Limb (tissue), 2 donors: Measurements from ENCODE around the gene ZDHHC11B.
"Not testable (repeated sequence)": the region's sequence is repeated elsewhere in the genome, so short reads cannot be mapped to it uniquely, and the experiment has no call there.

Experiments
- DNase-seq, 2 donors: peaks; one replicate each; pipeline ENCODE4 v3.0.0-alpha.2; 2016; ENCODE audit errors: extremely low spot score in 2 of 2

The ZDHHC11B gene

GRCh38 chr5:753567-754142, 30.9 kb downstream of the ZDHHC11B start:
- DNase-seq: not testable (repeated sequence)

GRCh38 chr5:752532-753115, 31.9 kb downstream of the ZDHHC11B start:
- DNase-seq: not testable (repeated sequence)

- not testable (repeated sequence) for DNase-seq
Observed at GRCh38 chr5:751992-752391, 32.5 kb downstream of the ZDHHC11B start.

- DNase-seq: peak in 1 of 2 donors; percentile 16
Observed at GRCh38 chr5:751496-751895, 33.0 kb downstream of the ZDHHC11B start.

- DNase-seq: not testable (repeated sequence)
Observed at GRCh38 chr5:750226-750625, 34.3 kb downstream of the ZDHHC11B start.

GRCh38 chr5:749101-749670, 35.3 kb downstream of the ZDHHC11B start:
- DNase-seq: peak in 1 of 2 donors; percentile 19

GRCh38 chr5:748011-748980, 36.2 kb downstream of the ZDHHC11B start:
- not testable (repeated sequence) for DNase-seq

GRCh38 chr5:747303-747844, 37.2 kb downstream of the ZDHHC11B start:
- not testable (repeated sequence) for DNase-seq

- no peak for DNase-seq
Observed at GRCh38 chr5:746258-746761, 38.2 kb downstream of the ZDHHC11B start.

- DNase-seq: not testable (repeated sequence)
Observed at GRCh38 chr5:745272-746142, 39.0 kb downstream of the ZDHHC11B start.

- DNase-seq: not testable (repeated sequence)
Observed at GRCh38 chr5:743696-744404, 40.7 kb downstream of the ZDHHC11B start.

GRCh38 chr5:742276-742675, 42.3 kb downstream of the ZDHHC11B start:
- DNase-seq: not testable (repeated sequence)

GRCh38 chr5:734145-734544, 50.4 kb downstream of the ZDHHC11B start:
- not testable (repeated sequence) for DNase-seq

- DNase-seq: not testable (repeated sequence)
Observed at GRCh38 chr5:732754-733454, 51.6 kb downstream of the ZDHHC11B start.

- DNase-seq: not testable (repeated sequence)
Observed at GRCh38 chr5:729225-729624, 55.3 kb downstream of the ZDHHC11B start.

GRCh38 chr5:727087-727486, 57.4 kb downstream of the ZDHHC11B start:
- not testable (repeated sequence) for DNase-seq

GRCh38 chr5:723865-724264, 60.7 kb downstream of the ZDHHC11B start:
- DNase-seq: not testable (repeated sequence)

GRCh38 chr5:723309-723708, 61.2 kb downstream of the ZDHHC11B start:
- not testable (repeated sequence) for DNase-seq

GRCh38 chr5:719379-719778, 65.2 kb downstream of the ZDHHC11B start:
- not testable (repeated sequence) for DNase-seq
